Panc1 (cell line): ENCODE measurements around the gene NUPR1. TPM values are rescaled to one million over a fixed set of nuclear protein-coding genes. Genes with fewer than 3 reads are reported as not detected.
"Not testable (repeated sequence)": the region's sequence is repeated elsewhere in the genome, so short reads cannot be mapped to it uniquely, and the experiment has no call there.

Source experiments
- ATAC-seq: fragments of 200-7000 bp; cut with Tn5 transposase; 2 replicates; pipeline ENCODE4 v1.9.1; 2020; ENCODE audit warnings: mild to moderate bottlenecking, moderate library complexity
- BruUV-seq: library from RNA; stranded (reverse); fragments of 400-500 nt; replicated peaks from 2 replicates; lab custom pipeline; 2021; lab: Mats Ljungman, UMichigan
- CTCF ChIA-PET: fragments of 300-600 bp; sonication (Branson Sonifier 250); formaldehyde crosslinking; loops from one replicate; lab custom pipeline; 2022; ENCODE audit warnings: antibody characterized with exemption; lab: Charles Lee
- POLR2A ChIA-PET: fragments of 300-600 bp; sonication (Branson Sonifier 250); formaldehyde crosslinking; loops from one replicate; lab custom pipeline; 2022; ENCODE audit warnings: antibody characterized with exemption; lab: Charles Lee
- DNase-seq: peaks from one replicate; pipeline ENCODE4 v3.0.0-alpha.2; 2010; ENCODE audit warnings: low read depth, low spot score
- H3K27ac ChIP-seq: 2 replicates; pipeline ENCODE4 v1.5.1; 2011; ENCODE audit warnings: mild to moderate bottlenecking, low read length, inconsistent platforms
- H3K27me3 ChIP-seq: fragments of 200-500 bp; sonication (Bioruptor generic); 2 replicates; pipeline ENCODE4 v1.6.0; 2014; ENCODE audit warnings: low read length, inconsistent platforms; ENCODE audit not compliant: control insufficient read depth, insufficient read depth
- H3K36me3 ChIP-seq: fragments of 200-500 bp; sonication (Bioruptor generic); 2 replicates; pipeline ENCODE4 v1.5.1; 2014; ENCODE audit warnings: inconsistent platforms, mild to moderate bottlenecking, low read length, moderate library complexity; ENCODE audit not compliant: control insufficient read depth, insufficient read depth
- H3K4me1 ChIP-seq: 2 replicates; pipeline ENCODE4 v1.5.1; 2011; ENCODE audit warnings: inconsistent platforms, mild to moderate bottlenecking, low read length, moderate library complexity; ENCODE audit not compliant: control insufficient read depth, insufficient read depth
- H3K4me3 ChIP-seq, 2 experiments: 2 replicates each; pipeline ENCODE4 v1.5.1; 2011 to 2012; ENCODE audit warnings: low read depth in 2 of 2, low read length in 2 of 2, mild to moderate bottlenecking in 2 of 2, inconsistent platforms in 1 of 2, moderate library complexity in 1 of 2
- H3K9me3 ChIP-seq: fragments of 200-500 bp; sonication (Bioruptor generic); 2 replicates; pipeline ENCODE4 v1.5.1; 2014; ENCODE audit warnings: low read depth, mild to moderate bottlenecking, inconsistent platforms, low read length, moderate library complexity; ENCODE audit not compliant: control insufficient read depth, insufficient read depth
- CTCF ChIP-seq: fragments of 450-650 bp; IDR thresholded peaks from 2 replicates; pipeline ENCODE4 v1.5.1; 2017; ENCODE audit warnings: mild to moderate bottlenecking
- POLR2AphosphoS5 ChIP-seq: IDR thresholded peaks from 2 replicates; pipeline ENCODE4 v1.6.1; 2012; ENCODE audit warnings: mild to moderate bottlenecking, low read depth, low read length, moderate library complexity
- REST ChIP-seq, 2 experiments: IDR thresholded peaks; 2 replicates each; pipeline ENCODE4 v1.6.1; 2011 to 2012; ENCODE audit warnings: low read depth in 2 of 2, control low read depth in 1 of 2, low read length in 1 of 2, mild to moderate bottlenecking in 1 of 2, moderate library complexity in 1 of 2; ENCODE audit not compliant: insufficient read depth in 1 of 2
- SIN3A ChIP-seq: IDR thresholded peaks from 2 replicates; pipeline ENCODE4 v1.6.1; 2012; ENCODE audit warnings: low read depth, mild to moderate bottlenecking, low read length, moderate library complexity, borderline replicate concordance; ENCODE audit not compliant: insufficient read depth
- TCF7L2 ChIP-seq: IDR thresholded peaks from 2 replicates; pipeline ENCODE4 v1.6.1; 2011; ENCODE audit warnings: mild to moderate bottlenecking, low read depth, low read length, inconsistent platforms
- in situ Hi-C: cut with HindIII; loops from 2 replicates; pipeline ENCODE4 v1.10.0; 2016; ENCODE audit warnings: low sequenced_read_pairs, low pct_unique_long_range_greater_than_20kb
- intact Hi-C: fragments of 100-400 bp; cut with micrococcal nuclease; formaldehyde crosslinking; loops from one replicate; pipeline ENCODE4 v1.10.0; 2022; ENCODE audit not compliant: unreplicated experiment
- total RNA-seq: library from RNA; stranded (reverse); gene quantifications from one replicate; pipeline ENCODE4 v1.2.1, GENCODE V29; 2021; ENCODE audit not compliant: unreplicated experiment

NUPR1 gene
- total RNA-seq, 1 experiment from 2014 or later: 79.7 TPM

- Histone ChIP-seq H3K4me3 (no peak overlapping the region), H3K36me3 (no peaks in the 10 kb centered on the region), H3K27ac (no peak overlapping the region), H3K27me3 (no peaks in the 10 kb centered on the region), H3K9me3 (no peaks in the 10 kb centered on the region), H3K4me1 (no peaks in the 10 kb centered on the region; the same call in 1 of the 2 replicates)
- no peak for ATAC-seq
- intact Hi-C loops: no loop called here
- BruUV-seq: no TSS peak
- ChIA-PET POLR2A (interaction anchor here (0.6 kb wide), 1 partner anchor 21 kb away, joined by 3 read pairs; no protein-coding TSS in a partner anchor), CTCF (interaction anchor here (0.5 kb wide), 1 partner anchor 47 kb away, joined by 3 read pairs; no protein-coding TSS in a partner anchor)
- in situ Hi-C loops: no loop called here
- no peak for DNase-seq
- TF ChIP-seq TCF7L2 (no peak), POLR2AphosphoS5 (no peak), REST (IDR thresholded peaks at IDR 0.05; ENCODE audit: insufficient read depth in 1 of 2, low read depth in 2 of 2, low read length in 1 of 2) (no peak), CTCF (no peak), SIN3A (no peak)
Observed at GRCh38 chr16:28548306-28548802, 9.6 kb upstream of the NUPR1 start.

GRCh38 chr16:28546626-28547025 is 7.9 kb upstream of the NUPR1 start:
- no peak overlapping the region for H3K27ac ChIP-seq
- POLR2A ChIA-PET: no interaction called here
- H3K9me3 ChIP-seq: no peaks in the 10 kb centered on the region
- intact Hi-C loops: no loop called here
- BruUV-seq: no TSS peak
- no peak for TF ChIP-seq CTCF
- TF ChIP-seq POLR2AphosphoS5: no peak
- TF ChIP-seq TCF7L2: no peak
- no peak for TF ChIP-seq REST (IDR thresholded peaks at IDR 0.05; ENCODE audit: insufficient read depth in 1 of 2, low read depth in 2 of 2, low read length in 1 of 2)
- no peak for TF ChIP-seq SIN3A
- no peak overlapping the region for H3K4me3 ChIP-seq
- CTCF ChIA-PET: no interaction called here
- ATAC-seq (no peak), DNase-seq (no peak)
- H3K4me1 ChIP-seq: peaks cover 7% of the 10 kb centered on the region; the same call in 1 of the 2 replicates
- H3K36me3 ChIP-seq: no peaks in the 10 kb centered on the region
- no peaks in the 10 kb centered on the region for H3K27me3 ChIP-seq
- in situ Hi-C loops: no loop called here

GRCh38 chr16:28545964-28546363 is 7.2 kb upstream of the NUPR1 start:
- H3K27me3 ChIP-seq, DNase-seq, H3K27ac ChIP-seq, in situ Hi-C loops, H3K9me3 ChIP-seq, BruUV-seq, ATAC-seq, H3K4me1 ChIP-seq, intact Hi-C loops, H3K36me3 ChIP-seq, H3K4me3 ChIP-seq: not testable (repeated sequence)
- CTCF ChIA-PET: interaction anchor here (0.7 kb wide), 1 partner anchor 284 kb away, joined by 11 read pairs; no protein-coding TSS in a partner anchor
- POLR2A ChIA-PET: interaction anchor here (0.6 kb wide), 1 partner anchor 70 kb away, joined by 7 read pairs; no protein-coding TSS in a partner anchor
